ENCODE data around the gene MTHFD2L.

DNA sequence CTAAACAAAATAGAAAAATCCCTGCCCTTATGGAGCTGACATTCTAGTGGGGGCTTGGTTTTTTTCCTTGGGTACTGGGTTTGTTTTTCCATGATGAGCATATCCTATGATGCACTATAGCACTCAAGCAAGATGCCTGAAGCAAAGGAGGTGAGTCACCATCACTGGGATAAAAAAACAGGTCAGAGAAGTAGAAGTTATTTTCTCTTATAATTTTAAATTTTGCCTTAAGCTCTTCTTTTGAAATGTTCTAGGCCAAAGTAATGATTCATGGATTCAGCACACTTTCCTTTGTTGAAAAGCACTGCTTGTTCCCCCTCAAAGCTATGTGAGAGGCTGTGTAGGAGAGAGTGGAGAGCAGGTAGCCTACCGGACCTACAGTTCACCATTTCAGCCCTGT, 43.7 kb upstream of the MTHFD2L start:
- no peak for TF ChIP-seq EZH2 (IDR thresholded peaks at IDR 0.05; ENCODE audit: borderline replicate concordance, low read length)
- TF ChIP-seq, protein P1, sequence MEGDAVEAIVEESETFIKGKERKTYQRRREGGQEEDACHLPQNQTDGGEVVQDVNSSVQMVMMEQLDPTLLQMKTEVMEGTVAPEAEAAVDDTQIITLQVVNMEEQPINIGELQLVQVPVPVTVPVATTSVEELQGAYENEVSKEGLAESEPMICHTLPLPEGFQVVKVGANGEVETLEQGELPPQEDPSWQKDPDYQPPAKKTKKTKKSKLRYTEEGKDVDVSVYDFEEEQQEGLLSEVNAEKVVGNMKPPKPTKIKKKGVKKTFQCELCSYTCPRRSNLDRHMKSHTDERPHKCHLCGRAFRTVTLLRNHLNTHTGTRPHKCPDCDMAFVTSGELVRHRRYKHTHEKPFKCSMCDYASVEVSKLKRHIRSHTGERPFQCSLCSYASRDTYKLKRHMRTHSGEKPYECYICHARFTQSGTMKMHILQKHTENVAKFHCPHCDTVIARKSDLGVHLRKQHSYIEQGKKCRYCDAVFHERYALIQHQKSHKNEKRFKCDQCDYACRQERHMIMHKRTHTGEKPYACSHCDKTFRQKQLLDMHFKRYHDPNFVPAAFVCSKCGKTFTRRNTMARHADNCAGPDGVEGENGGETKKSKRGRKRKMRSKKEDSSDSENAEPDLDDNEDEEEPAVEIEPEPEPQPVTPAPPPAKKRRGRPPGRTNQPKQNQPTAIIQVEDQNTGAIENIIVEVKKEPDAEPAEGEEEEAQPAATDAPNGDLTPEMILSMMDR (IDR thresholded peaks at IDR 0.05; ENCODE audit: low read length) = no peak

Measured in OCI-LY1 (cell line).